HG03342 (cell line): ENCODE measurements around the gene STX11.

ENCODE experiments used
- ATAC-seq: cut with Tn5 transposase; IDR thresholded peaks from one replicate; pipeline ENCODE4 v1.9.1; 2021; ENCODE audit warnings: mild to moderate bottlenecking, moderate library complexity; ENCODE audit not compliant: unreplicated experiment

The STX11 gene

GRCh38 chr6:144140867-144141266, 9.4 kb upstream of the STX11 start:
- ATAC-seq: peak; percentile 87

GRCh38 chr6:144141470-144141869, 8.8 kb upstream of the STX11 start:
- no peak for ATAC-seq

DNA sequence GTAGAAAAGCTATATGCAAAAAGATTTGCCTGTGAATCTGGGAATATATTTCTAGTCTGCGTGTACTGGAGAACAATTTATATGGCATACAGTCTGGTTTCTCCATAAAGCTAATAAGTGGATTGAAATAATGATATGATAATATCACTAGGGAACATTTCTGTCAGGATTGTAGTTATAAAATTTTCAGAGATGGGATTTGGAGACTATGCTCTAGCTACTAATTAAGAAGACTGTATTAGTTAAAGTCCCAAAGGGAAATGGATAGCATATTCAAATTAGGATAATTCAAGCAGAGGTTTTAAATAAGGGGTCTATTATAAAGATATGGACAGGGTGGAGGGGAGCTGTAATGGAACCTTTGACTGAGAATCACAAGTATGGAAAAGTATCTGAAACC, 7.2 kb upstream of the STX11 start:
- ATAC-seq: no peak

DNA sequence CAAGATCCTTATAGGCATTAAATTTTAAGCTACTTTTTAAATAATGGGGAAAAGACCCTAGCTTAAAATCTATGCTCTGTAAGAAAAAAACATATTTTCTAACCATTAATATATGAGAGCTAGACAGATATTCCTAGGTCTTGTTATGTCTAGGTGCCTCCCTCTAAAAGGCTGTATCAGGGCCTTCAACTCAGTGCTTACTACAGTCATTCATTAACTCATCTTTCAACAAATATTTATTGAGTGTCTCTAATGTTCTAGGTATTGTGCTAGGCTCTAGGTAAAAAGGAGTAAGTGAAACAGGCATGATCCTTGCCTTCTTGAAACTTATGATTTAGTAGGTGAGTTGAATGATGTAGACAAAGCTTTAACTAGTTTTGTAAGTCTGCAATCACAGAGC, 6.4 kb upstream of the STX11 start:
- no peak for ATAC-seq

DNA sequence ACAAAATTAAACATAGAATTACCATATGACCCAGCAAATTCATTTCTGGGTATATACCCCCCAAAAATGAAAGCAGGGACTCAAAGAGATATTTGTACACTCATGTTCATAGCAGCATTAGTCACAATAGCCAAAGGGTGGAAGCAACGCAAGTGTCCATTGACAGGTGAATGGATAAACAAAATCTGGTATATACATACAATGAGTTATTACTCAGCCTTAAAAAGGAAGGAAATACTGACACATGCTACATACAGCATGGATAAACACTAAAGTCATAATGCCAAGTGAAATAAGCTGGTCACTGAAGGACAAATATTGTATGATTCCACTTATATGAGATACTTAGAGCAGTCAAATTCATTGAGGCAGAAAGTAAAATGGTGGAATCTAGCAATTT, 5.3 kb upstream of the STX11 start:
- no peak for ATAC-seq

GRCh38 chr6:144145541-144145940, 4.8 kb upstream of the STX11 start:
- no peak for ATAC-seq

DNA sequence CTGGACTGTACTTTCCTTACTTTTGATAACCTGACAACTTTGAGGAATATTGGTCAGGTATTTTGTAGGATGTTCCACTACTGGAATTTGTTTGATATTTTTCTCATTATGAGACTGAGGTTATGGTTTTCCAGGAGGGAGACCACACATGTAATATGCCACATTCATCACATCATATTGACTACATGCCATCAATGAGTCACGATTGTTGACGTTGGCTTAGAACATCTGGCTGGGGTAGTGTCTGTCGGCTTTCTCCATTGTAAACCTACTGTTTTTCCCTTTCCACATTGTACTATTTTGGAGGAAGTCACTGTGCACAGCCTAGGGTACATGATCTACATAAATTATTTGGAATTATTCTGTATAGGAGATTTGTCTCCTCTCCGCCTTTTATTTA, 1.4 kb upstream of the STX11 start:
- no peak for ATAC-seq

DNA sequence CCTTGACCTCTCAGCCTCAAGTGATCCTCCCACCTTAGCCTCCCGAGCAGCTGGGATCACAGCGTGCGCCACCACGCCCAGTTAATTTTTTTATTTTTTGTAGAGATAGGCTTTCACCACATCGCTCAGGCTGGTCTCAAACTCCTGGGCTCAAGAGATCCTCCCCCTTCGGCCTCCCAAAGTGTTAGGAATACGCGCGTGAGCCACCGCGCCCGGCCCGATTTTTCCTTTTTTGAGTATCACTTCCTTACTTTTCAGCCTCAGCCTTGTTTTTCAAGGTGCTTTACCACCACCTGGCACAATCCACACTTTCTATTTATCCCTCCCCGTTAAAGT, 791 bp upstream of the STX11 start:
- ATAC-seq: no peak

DNA sequence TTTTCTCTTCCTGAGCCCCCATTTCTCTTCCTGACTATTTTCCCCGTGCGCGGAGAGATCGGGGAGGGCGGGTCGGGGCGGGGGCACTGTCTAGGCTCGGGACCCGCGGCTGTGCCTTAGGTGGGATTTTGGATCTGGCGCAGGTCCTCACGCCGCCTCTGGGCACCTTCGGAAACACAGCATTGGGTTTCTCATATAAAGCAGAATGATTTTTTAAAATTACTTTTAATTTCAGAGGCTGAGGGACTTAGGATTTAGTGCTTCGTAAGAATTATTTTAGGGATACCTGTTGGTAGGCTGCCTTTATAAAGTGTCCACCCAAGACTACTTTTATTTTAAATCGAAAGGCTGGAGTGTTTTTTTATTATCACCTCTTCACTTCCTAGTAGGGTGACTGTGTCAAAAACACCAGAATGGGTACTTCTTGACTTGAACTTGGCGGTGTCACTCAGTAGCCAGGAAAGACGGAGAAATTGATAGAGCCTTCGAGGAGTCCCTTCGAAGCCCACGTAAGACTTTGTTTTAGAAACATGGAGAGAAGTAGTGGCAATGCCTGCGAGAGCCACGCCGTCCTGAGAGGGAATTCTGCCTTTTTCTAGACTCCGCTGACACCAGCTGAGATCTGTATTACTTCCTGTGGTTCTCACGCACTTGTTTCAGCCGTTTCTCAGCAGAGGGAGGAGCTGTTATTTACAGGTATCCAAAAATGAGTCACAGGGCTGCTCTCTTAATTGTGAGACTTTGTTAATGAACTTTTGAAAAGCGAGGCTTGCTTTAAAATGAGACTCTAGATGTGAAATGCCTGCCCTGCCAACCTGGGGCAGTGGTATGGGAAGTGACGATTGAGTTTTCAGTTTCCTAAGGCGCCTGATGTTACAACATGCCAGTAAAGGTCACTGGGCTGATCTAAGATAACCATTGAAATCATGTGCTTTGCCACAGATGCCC, 667 bp downstream of the STX11 start:
- peak; percentile 54 for ATAC-seq

GRCh38 chr6:144152334-144152900, 2.1 kb downstream of the STX11 start:
- ATAC-seq: no peak

DNA sequence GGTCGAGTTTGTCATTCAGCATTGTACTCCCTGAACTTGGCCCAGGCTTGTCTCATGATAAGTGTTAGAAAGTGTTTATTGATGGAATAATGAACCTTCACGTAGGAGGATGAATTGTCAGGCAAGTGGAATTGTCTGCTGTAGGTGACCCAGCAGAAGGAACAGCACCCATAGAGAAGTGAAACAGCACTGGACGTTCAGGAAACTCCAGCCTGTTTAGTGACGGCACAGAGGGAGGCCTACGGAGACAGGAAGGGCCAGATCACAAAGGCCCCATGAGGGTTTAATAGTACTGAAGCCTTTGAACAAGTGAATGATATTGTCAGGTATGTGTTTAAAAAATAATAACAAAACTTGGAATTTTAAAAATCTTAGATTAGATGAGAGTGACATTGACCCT, 2.9 kb downstream of the STX11 start:
- ATAC-seq: no peak

DNA sequence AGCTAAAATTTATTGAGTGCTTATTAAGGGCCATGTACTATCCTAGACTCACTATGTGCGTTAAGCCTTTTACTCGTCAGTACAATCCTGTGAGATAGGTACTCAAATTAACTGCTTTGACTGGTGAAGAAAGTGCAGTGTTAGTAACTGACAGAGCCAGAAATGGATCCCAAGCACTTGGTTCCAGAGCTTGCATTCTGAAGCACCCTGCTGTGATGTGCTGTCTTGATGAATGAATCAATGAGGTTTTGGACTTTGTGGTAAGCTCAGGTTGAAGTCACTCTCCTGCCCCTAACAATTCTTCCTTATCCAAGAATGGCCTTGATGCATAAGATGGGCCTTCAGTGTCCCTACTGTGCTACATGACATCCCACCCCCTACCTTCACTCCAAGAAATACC, 3.7 kb downstream of the STX11 start:
- no peak for ATAC-seq

DNA sequence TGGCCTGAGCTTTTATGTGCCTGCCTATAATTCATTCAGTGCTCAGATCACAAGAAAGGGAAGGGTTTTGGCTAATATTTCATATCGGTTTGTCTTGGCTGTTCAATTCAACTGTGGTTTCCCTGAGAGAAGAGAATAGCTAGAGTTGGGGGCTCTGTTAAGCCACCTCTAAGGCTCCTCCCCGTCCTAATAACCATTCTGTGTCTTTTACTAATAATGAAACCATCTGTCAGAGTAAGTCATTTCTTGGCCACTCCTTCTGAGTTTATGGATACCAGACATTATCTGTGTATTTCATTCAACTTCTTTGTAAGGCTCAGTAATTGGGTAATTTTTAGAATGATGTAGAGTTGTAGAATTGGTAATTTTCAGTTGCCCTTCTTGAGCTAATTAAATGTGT, 5.2 kb downstream of the STX11 start:
- peak; percentile 59 for ATAC-seq

DNA sequence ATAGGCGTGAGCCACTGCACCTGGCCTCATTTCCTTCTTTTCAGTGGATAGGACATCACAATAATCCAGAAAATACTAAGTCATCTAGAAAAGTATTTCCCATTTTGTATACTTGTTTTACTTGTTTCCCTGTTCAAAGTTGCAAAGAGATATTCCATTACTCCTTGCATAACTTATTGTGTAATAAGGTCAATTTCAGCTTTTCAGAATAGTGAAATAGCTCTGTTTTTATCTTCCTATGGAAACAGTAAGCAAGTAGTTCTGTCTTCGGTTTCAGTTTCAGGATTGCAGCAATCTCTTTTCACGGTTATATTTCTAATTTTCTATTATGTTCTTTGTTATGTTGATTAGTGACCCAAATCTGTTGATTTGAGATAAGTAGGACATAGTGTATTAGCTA, 6.0 kb downstream of the STX11 start:
- peak; percentile 37 for ATAC-seq

GRCh38 chr6:144156991-144157390, 6.7 kb downstream of the STX11 start:
- no peak for ATAC-seq

- ATAC-seq: no peak
Measured at GRCh38 chr6:144158133-144158532, 7.8 kb downstream of the STX11 start.

DNA sequence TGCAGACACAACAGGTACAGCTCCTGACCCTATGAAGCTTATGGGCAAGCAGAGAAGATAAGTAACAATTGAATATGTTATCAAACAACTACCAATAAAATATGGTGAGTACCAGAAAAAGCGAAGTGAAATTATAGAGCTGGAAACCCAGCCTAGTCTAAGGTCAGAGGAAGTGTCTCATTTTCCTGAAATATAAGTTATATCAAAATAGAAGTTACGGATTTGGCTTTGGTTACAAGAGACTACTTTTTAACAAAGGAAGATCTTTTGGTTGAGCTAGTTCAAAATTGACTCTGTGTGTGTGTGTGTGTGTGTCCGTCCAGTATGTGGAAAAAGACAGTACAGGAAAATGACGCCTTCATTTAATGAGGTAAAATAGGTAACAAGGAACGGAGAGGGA, 8.9 kb downstream of the STX11 start:
- no peak for ATAC-seq

GRCh38 chr6:144159742-144160141, 9.4 kb downstream of the STX11 start:
- ATAC-seq: no peak

DNA sequence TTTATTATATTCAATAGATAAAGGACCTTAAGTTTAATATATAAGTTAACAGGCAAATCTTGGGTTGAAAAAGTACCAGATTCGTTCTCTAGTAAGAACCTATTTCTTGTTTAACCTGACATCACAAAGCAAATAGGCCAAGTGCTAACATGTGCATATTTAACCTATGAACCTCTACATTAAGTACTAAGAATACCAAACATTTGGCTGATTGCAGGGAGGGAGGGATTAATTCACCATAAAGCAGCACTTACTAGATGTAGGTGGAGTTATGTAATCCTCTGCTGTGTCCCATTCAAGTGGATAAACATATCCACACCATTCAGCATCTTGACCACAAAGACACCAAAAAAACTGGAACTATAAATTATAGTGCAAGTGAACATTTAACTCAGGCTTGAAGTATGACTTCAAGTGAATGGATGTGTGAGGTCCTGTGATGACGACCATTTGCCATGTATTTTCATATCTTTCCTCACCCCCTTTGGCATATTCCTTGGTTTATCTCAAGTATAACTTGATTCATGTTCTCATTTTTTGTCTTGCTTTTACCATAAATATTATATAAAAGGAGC, 10.2 kb downstream of the STX11 start:
- ATAC-seq: no peak

GRCh38 chr6:144161975-144162374, 11.7 kb downstream of the STX11 start:
- no peak for ATAC-seq

DNA sequence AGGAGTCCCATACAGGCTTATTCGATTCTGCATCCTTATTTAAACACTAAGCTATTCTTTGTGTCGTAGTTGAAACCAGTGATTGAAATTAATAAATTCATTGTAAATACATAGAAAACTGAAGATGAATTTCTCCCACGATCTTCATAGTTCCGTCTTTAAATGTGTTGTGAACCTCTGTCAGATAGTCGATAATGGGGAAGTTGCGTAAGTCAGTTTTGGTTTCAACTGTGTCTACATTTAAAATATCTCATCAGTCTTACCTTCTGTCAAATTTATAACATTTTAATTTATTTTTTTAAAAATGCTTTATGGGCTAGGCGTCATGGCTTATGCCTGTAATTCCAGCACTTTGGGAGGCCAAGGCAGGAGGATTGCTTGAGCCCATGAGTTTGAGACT, 12.7 kb downstream of the STX11 start:
- peak; percentile 61 for ATAC-seq

DNA sequence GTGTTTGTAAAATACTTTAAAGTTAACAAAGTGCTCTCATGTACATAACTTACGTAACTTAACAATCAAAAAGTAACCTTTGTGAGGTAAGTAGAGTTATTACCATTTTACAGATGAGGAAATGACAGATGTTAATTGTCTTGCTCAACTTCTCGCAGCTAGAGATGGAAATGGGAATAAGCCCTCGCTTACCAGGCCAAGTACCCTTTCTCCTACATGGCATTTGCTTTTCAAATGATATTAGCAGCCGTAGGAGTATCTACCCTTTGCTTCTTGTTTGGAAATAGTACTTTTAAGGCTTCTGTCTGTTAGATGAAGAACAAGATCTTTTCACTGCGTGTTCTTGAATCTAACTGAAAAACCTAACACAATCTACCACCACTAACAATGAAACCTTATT, 15.5 kb downstream of the STX11 start:
- ATAC-seq: no peak
